ENCODE measurements around the gene NKAP.
A peak's percentile ranks its signal among the peaks of the same experiment; 100 is the strongest.
"Not testable (repeated sequence)": the region's sequence is repeated elsewhere in the genome, so short reads cannot be mapped to it uniquely, and the experiment has no call there.

Gene NKAP

GRCh38 chrX:119983494-119983893 is 39.9 kb upstream of the NKAP start:
- no peak for DNase-seq (ENCODE audit: low read depth)
- no peak overlapping the region for H3K4me3 ChIP-seq (ENCODE audit: low read depth, low read length)
- no peak for TF ChIP-seq CTCF (conservative IDR thresholded peaks at IDR 0.05; ENCODE audit: low read depth, low read length)

DNA sequence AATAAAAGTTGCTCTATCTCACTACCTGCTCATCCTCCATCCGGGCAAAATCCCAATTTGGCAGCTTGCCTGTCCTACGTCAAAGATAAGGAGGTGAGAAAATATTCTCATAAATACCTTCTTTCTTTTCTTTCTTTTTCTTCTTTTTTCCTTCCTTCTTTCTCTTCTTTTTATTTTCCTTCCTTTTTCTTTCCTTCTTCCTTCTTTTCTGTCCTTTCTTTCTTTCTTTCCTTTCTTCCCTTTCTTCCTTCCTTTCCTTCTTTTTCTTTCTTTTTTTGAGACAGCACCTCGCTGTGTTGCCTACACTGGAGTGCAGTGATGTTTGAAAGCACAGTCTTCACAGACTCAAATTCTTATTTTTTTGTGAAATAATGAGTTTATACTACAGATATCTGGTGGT is 38.6 kb upstream of the NKAP start:
- TF ChIP-seq CTCF (conservative IDR thresholded peaks at IDR 0.05; ENCODE audit: low read depth, low read length) = no peak
- no peak for DNase-seq (ENCODE audit: low read depth)
- no peak overlapping the region for H3K4me3 ChIP-seq (ENCODE audit: low read depth, low read length)

- H3K4me3 ChIP-seq (ENCODE audit: low read depth, low read length) = no peak overlapping the region
- TF ChIP-seq CTCF (conservative IDR thresholded peaks at IDR 0.05; ENCODE audit: low read depth, low read length) = peak; percentile 71
- peak; percentile 51 for DNase-seq (ENCODE audit: low read depth)
Observed at GRCh38 chrX:119981286-119982070, 37.9 kb upstream of the NKAP start.

GRCh38 chrX:119977172-119977571 is 33.6 kb upstream of the NKAP start:
- H3K4me3 ChIP-seq (ENCODE audit: low read depth, low read length); DNase-seq (ENCODE audit: low read depth): not testable (repeated sequence)

DNA sequence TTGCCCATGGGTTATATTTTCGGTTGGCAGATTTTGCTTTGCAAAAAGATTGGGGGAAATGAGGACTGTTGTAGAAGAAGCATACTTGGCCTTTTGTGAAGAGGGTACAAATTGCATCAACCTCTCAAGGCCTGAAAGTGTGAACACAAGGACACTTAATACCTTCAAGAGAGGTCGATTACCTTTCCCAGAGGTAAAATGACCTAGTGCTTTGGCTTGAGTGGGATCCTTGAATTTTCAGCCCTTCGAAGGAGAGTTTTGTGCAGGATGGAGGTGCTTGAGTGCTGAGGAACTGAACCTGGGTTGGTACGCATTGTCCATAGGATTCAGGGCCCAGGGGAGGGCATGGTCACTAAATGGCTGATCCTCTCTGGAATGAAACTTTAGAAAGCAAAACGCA is 27.6 kb upstream of the NKAP start:
- H3K4me3 ChIP-seq (ENCODE audit: low read depth, low read length) = no peak overlapping the region
- TF ChIP-seq CTCF (conservative IDR thresholded peaks at IDR 0.05; ENCODE audit: low read depth, low read length) = no peak
- DNase-seq (ENCODE audit: low read depth) = no peak

DNA sequence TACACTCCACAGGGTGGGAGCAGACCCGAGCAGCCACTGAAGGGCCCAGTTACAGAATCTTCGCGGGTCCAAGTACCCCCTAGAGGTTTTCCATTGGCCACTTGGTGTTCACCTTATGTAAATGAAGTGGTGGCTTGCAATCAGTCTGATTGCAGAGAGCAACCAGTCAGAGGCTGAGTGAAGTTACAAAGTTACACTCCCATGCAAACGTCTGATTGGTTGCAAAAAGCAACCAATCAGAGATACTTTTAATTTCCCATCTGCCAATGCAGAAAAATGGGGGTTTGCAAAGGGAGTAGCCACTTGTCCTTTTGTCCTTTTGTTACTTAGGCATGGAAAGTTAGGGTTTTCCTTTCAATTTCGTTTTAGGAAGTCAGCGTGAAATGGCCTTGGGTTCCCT is 27.0 kb upstream of the NKAP start:
- no peak for DNase-seq (ENCODE audit: low read depth)
- no peak overlapping the region for H3K4me3 ChIP-seq (ENCODE audit: low read depth, low read length)
- no peak for TF ChIP-seq CTCF (conservative IDR thresholded peaks at IDR 0.05; ENCODE audit: low read depth, low read length)

GRCh38 chrX:119966837-119967236 is 23.3 kb upstream of the NKAP start:
- not testable (repeated sequence) for DNase-seq (ENCODE audit: low read depth); H3K4me3 ChIP-seq (ENCODE audit: low read depth, low read length)

- no peak overlapping the region for H3K4me3 ChIP-seq (ENCODE audit: low read depth, low read length)
- no peak for TF ChIP-seq CTCF (conservative IDR thresholded peaks at IDR 0.05; ENCODE audit: low read depth, low read length)
- DNase-seq (ENCODE audit: low read depth) = no peak
Observed at GRCh38 chrX:119960625-119961024, 17.1 kb upstream of the NKAP start.

DNA sequence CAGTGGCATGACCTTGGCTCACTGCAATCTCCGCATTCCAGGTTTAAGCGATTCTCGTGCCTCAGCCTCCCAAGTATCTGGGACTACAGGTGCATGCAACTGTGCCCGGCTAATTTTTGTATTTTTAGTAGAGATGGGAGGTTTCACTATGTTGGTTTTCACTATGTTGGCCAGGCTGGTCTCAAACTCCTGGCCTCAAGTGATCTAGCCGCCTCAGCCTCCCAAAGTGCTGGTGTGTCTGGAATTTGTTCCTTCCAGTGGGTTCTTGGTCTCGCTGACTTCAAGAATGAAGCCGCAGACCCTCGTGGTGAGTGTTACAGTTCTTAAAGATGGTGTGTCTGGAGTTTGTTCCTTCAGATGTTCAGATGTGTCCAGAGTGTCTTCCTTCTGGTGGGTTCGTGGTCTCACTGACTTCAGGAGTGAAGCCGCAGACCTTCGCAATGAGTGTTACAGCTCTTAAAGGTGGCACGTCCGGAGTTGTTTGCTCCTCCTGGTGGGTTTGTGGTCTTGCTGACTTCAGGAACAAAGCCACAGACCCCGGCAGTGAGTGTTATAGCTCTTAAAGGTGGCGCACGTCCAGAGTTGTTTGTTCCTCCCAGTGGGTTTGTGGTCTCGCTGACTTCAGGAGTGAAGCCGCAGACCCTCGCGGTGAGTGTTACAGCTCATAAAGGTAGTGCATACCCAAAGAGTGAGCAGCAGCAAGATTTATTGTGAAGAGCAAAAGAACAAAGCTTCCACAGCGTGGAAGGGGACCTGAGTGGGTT is 12.4 kb upstream of the NKAP start:
- not testable (repeated sequence) for H3K4me3 ChIP-seq (ENCODE audit: low read depth, low read length); DNase-seq (ENCODE audit: low read depth)

All from choroid plexus epithelial cell (primary cell).